Ascending aorta (tissue), 2 donors: Measurements from ENCODE around the gene TMEM209. TPM values are rescaled to one million over a fixed set of nuclear protein-coding genes. Genes with fewer than 3 reads are reported as not detected.
"Not testable (repeated sequence)": the region's sequence is repeated elsewhere in the genome, so short reads cannot be mapped to it uniquely, and the experiment has no call there.

Source experiments
- DNase-seq, 2 donors: peaks; one replicate each; pipeline ENCODE4 v3.0.0-alpha.2; 2019; ENCODE audit warnings: low spot score in 2 of 2
- H3K27ac ChIP-seq, 2 donors: fragments of 200-600 bp; sonication (generic); one replicate each; pipeline ENCODE4 v1.5.1; 2016 to 2017; ENCODE audit warnings: mild to moderate bottlenecking in 1 of 2
- H3K27me3 ChIP-seq: fragments of 200-600 bp; sonication (generic); one replicate; pipeline ENCODE4 v1.5.1; 2017
- H3K36me3 ChIP-seq, 2 donors: fragments of 200-600 bp; sonication (generic); one replicate each; pipeline ENCODE4 v1.5.1; 2016
- H3K4me1 ChIP-seq, 2 donors: fragments of 200-600 bp; sonication (generic); one replicate each; pipeline ENCODE4 v1.5.1; 2016 to 2017; ENCODE audit warnings: mild to moderate bottlenecking in 1 of 2
- H3K4me3 ChIP-seq, 2 donors: fragments of 200-600 bp; sonication (generic); one replicate each; pipeline ENCODE4 v1.5.1; 2016 to 2017; ENCODE audit warnings: mild to moderate bottlenecking in 1 of 2
- H3K9me3 ChIP-seq, 2 donors: fragments of 200-600 bp; sonication (generic); one replicate each; pipeline ENCODE4 v1.5.1; 2016
- CTCF ChIP-seq, 3 experiments: fragments of 200-600 bp in 2 of 3; fragments of 450-650 bp in 1 of 3; sonication (generic) in 2 of 3; IDR thresholded peaks; one replicate each; pipeline ENCODE4 v1.5.1; 2016 to 2019; ENCODE audit warnings: antibody characterized with exemption in 3 of 3, mild to moderate bottlenecking in 1 of 3, moderate library complexity in 1 of 3
- intact Hi-C: fragments of 100-400 bp; cut with DNase I; formaldehyde crosslinking; loops from one replicate; pipeline ENCODE4 v1.15.1; 2023
- total RNA-seq: library from RNA; depleted of rRNA; stranded (reverse); fragments of >200 nt; gene quantifications from one replicate; pipeline ENCODE4 v1.1.0, GENCODE V29; 2016

TMEM209 gene
- total RNA-seq, 1 donor from 2014 or later = 5.3 TPM

- no peak for DNase-seq
- intact Hi-C loops = loop anchor here (5.0 kb wide), 1 partner anchor 592 kb away; no protein-coding TSS in a partner anchor
- no peaks in the 10 kb centered on the region for H3K27me3 ChIP-seq
- no peak overlapping the region for H3K4me3 ChIP-seq
- H3K27ac ChIP-seq = no peak overlapping the region
- no peaks in the 10 kb centered on the region for H3K36me3 ChIP-seq
- H3K4me1 ChIP-seq = no peaks in the 10 kb centered on the region
- no peak for TF ChIP-seq CTCF (IDR thresholded peaks at IDR 0.05)
- no peaks in the 10 kb centered on the region for H3K9me3 ChIP-seq
Measured at GRCh38 chr7:130240240-130240639, 35.0 kb upstream of the TMEM209 start.

GRCh38 chr7:130236361-130236760 is 31.2 kb upstream of the TMEM209 start:
- H3K4me1 ChIP-seq, H3K9me3 ChIP-seq, H3K4me3 ChIP-seq, intact Hi-C loops, H3K36me3 ChIP-seq, DNase-seq, H3K27me3 ChIP-seq, H3K27ac ChIP-seq: not testable (repeated sequence)

GRCh38 chr7:130234078-130234477 is 28.9 kb upstream of the TMEM209 start:
- no peak for DNase-seq
- Histone ChIP-seq H3K4me1 (no peaks in the 10 kb centered on the region), H3K4me3 (no peak overlapping the region), H3K27ac (no peak overlapping the region), H3K27me3 (no peaks in the 10 kb centered on the region), H3K9me3 (no peaks in the 10 kb centered on the region), H3K36me3 (no peaks in the 10 kb centered on the region)
- no peak for TF ChIP-seq CTCF (IDR thresholded peaks at IDR 0.05)
- intact Hi-C loops = no loop called here

GRCh38 chr7:130232209-130232608 is 27.0 kb upstream of the TMEM209 start:
- Histone ChIP-seq H3K36me3 (no peaks in the 10 kb centered on the region), H3K4me1 (no peaks in the 10 kb centered on the region), H3K27me3 (no peaks in the 10 kb centered on the region), H3K9me3 (no peaks in the 10 kb centered on the region), H3K27ac (no peak overlapping the region), H3K4me3 (no peak overlapping the region)
- TF ChIP-seq CTCF (IDR thresholded peaks at IDR 0.05) = no peak
- intact Hi-C loops = no loop called here
- no peak for DNase-seq

GRCh38 chr7:130231792-130232191 is 26.6 kb upstream of the TMEM209 start:
- Histone ChIP-seq H3K4me3 (no peak overlapping the region), H3K36me3 (no peaks in the 10 kb centered on the region), H3K27ac (no peak overlapping the region), H3K4me1 (no peaks in the 10 kb centered on the region), H3K27me3 (no peaks in the 10 kb centered on the region), H3K9me3 (no peaks in the 10 kb centered on the region)
- intact Hi-C loops = no loop called here
- no peak for DNase-seq
- no peak for TF ChIP-seq CTCF (IDR thresholded peaks at IDR 0.05)

- H3K27ac ChIP-seq, intact Hi-C loops, H3K27me3 ChIP-seq, H3K4me1 ChIP-seq, H3K9me3 ChIP-seq, H3K36me3 ChIP-seq, DNase-seq, H3K4me3 ChIP-seq: not testable (repeated sequence)
Measured at GRCh38 chr7:130229981-130230380, 24.8 kb upstream of the TMEM209 start.

GRCh38 chr7:130228840-130229502 is 23.8 kb upstream of the TMEM209 start:
- Histone ChIP-seq H3K9me3 (no peaks in the 10 kb centered on the region), H3K27ac (no peak overlapping the region), H3K4me3 (no peak overlapping the region), H3K27me3 (no peaks in the 10 kb centered on the region), H3K36me3 (no peaks in the 10 kb centered on the region), H3K4me1 (no peaks in the 10 kb centered on the region)
- no peak for DNase-seq
- no peak for TF ChIP-seq CTCF (IDR thresholded peaks at IDR 0.05)
- intact Hi-C loops = no loop called here
